CD4-positive, alpha-beta T cell (primary cell): ENCODE measurements around the gene C1orf146. TPM values are rescaled to one million over a fixed set of nuclear protein-coding genes. Genes with fewer than 3 reads are reported as not detected.

Experiments used
- ATAC-seq: fragments of 200-7000 bp; cut with Tn5 transposase; one replicate; pipeline ENCODE4 v1.10.0; 2022; ENCODE audit warnings: mild to moderate bottlenecking; ENCODE audit not compliant: poor library complexity
- CTCF ChIA-PET: fragments of 350-600 bp; sonication (Branson Sonifier 250); formaldehyde crosslinking; loops from one replicate; lab custom pipeline; 2021; ENCODE audit warnings: antibody characterized with exemption, inconsistent platforms; lab: Charles Lee
- POLR2A ChIA-PET: fragments of 350-600 bp; sonication (Branson Sonifier 250); formaldehyde crosslinking; loops from one replicate; lab custom pipeline; 2021; ENCODE audit warnings: antibody characterized with exemption, inconsistent platforms; lab: Charles Lee
- DNase-seq, 14 experiments: peaks; one replicate each; pipeline ENCODE4 v3.0.0-alpha.2; 2013 to 2020; ENCODE audit warnings: mixed read lengths in 2 of 14
- H3K27ac ChIP-seq, 2 donors: one replicate each; pipeline versions ENCODE4 v1.5.1 to v1.7.0; 2013; ENCODE audit warnings: low read length in 2 of 2, low read depth in 1 of 2, mild to moderate bottlenecking in 1 of 2
- H3K27me3 ChIP-seq, 2 experiments: 1 replicate in 1 of 2; 2 replicates in 1 of 2; pipeline versions ENCODE4 v1.6.1 to v1.7.0; 2013; ENCODE audit warnings: low read length in 2 of 2, control low read depth in 1 of 2, mild to moderate bottlenecking in 1 of 2, moderate library complexity in 1 of 2; ENCODE audit not compliant: insufficient read depth in 2 of 2, control insufficient read depth in 1 of 2
- H3K36me3 ChIP-seq: one replicate; pipeline ENCODE4 v1.6.1; 2013; ENCODE audit warnings: low read length, control low read depth; ENCODE audit not compliant: insufficient read depth
- H3K4me1 ChIP-seq: one replicate; pipeline ENCODE4 v1.6.1; 2013; ENCODE audit warnings: low read length, control low read depth; ENCODE audit not compliant: insufficient read depth
- H3K4me3 ChIP-seq: one replicate; pipeline ENCODE4 v1.5.1; 2013; ENCODE audit warnings: mild to moderate bottlenecking, low read length, moderate library complexity
- H3K9me3 ChIP-seq, 2 experiments: 1 replicate in 1 of 2; 2 replicates in 1 of 2; pipeline versions ENCODE4 v1.6.1 to v1.7.0; 2013; ENCODE audit warnings: low read length in 2 of 2, mild to moderate bottlenecking in 2 of 2, control low read depth in 1 of 2, moderate library complexity in 1 of 2; ENCODE audit not compliant: control insufficient read depth in 1 of 2, insufficient read depth in 1 of 2
- H3K27ac Mint-ChIP-seq: one replicate; pipeline ENCODE4 v1.8.0; 2020; ENCODE audit warnings: mixed read lengths
- H3K27me3 Mint-ChIP-seq: one replicate; pipeline ENCODE4 v1.8.0; 2021; ENCODE audit warnings: mixed read lengths
- H3K36me3 Mint-ChIP-seq: one replicate; pipeline ENCODE4 v1.8.0; 2021; ENCODE audit warnings: low read depth, mixed read lengths
- H3K4me1 Mint-ChIP-seq: one replicate; pipeline ENCODE4 v1.8.0; 2021; ENCODE audit warnings: low read depth, mixed read lengths
- H3K4me3 Mint-ChIP-seq: one replicate; pipeline ENCODE4 v1.8.0; 2020; ENCODE audit warnings: mild to moderate bottlenecking, mixed read lengths
- H3K9me3 Mint-ChIP-seq: one replicate; pipeline ENCODE4 v1.8.0; 2020; ENCODE audit warnings: mixed read lengths
- CTCF ChIP-seq: fragments of 200-600 bp; IDR thresholded peaks from one replicate; pipeline ENCODE4 v1.8.0; 2022; ENCODE audit warnings: antibody characterized with exemption, mild to moderate bottlenecking
- intact Hi-C, 2 experiments: fragments of 100-400 bp; cut with DNase I in 1 of 2; cut with micrococcal nuclease in 1 of 2; formaldehyde crosslinking; loops; one replicate each; pipeline versions ENCODE4 v1.15.1 to v1.9.0; 2023 to 2025; cut with DNase I, micrococcal nuclease
- total RNA-seq, 174 experiments: library from RNA in 2 of 174; stranded (reverse) in 2 of 174; gene quantifications; one replicate each; pipeline ENCODE4 v1.2.3 and lab custom pipeline; 2021 to 2026

Gene C1orf146
- total RNA-seq, 2 experiments from 2014 or later, result not detected

GRCh38 chr1:92184632-92185031 lies 33.1 kb upstream of the C1orf146 start:
- Histone ChIP-seq H3K4me1 (no peaks in the 10 kb centered on the region), H3K4me3 (no peak overlapping the region), H3K27ac (no peak overlapping the region), H3K27me3 (no peaks in the 10 kb centered on the region), H3K36me3 (no peaks in the 10 kb centered on the region), H3K9me3 (no peaks in the 10 kb centered on the region)
- intact Hi-C loops, result no loop called here
- Mint-ChIP-seq H3K27me3 (no peaks in the 10 kb centered on the region), H3K9me3 (no peaks in the 10 kb centered on the region), H3K27ac (no peak overlapping the region), H3K4me1 (no peaks in the 10 kb centered on the region), H3K36me3 (peaks cover 32% of the 10 kb centered on the region), H3K4me3 (no peak overlapping the region)
- ATAC-seq (no peak), DNase-seq (no peak)
- TF ChIP-seq CTCF, result no peak
- CTCF ChIA-PET, result no interaction called here
- POLR2A ChIA-PET, result no interaction called here

GRCh38 chr1:92186081-92186480 lies 31.6 kb upstream of the C1orf146 start:
- H3K4me1 Mint-ChIP-seq, result no peaks in the 10 kb centered on the region
- ChIA-PET CTCF (no interaction called here), POLR2A (no interaction called here)
- no peak overlapping the region for H3K4me3 Mint-ChIP-seq
- Histone ChIP-seq H3K4me3 (no peak overlapping the region), H3K36me3 (no peaks in the 10 kb centered on the region), H3K27ac (no peak overlapping the region), H3K27me3 (no peaks in the 10 kb centered on the region), H3K9me3 (no peaks in the 10 kb centered on the region), H3K4me1 (no peaks in the 10 kb centered on the region)
- DNase-seq, result no peak
- no peak for TF ChIP-seq CTCF
- no peaks in the 10 kb centered on the region for H3K9me3 Mint-ChIP-seq
- H3K36me3 Mint-ChIP-seq, result peaks cover 20% of the 10 kb centered on the region
- intact Hi-C loops, result no loop called here
- H3K27ac Mint-ChIP-seq, result no peak overlapping the region
- ATAC-seq, result no peak
- H3K27me3 Mint-ChIP-seq, result no peaks in the 10 kb centered on the region

GRCh38 chr1:92188436-92189255 lies 29.1 kb upstream of the C1orf146 start:
- H3K27ac Mint-ChIP-seq, result no peak overlapping the region
- no peak for DNase-seq

More at GRCh38 chr1:92188436-92189255, 29.1 kb upstream of the C1orf146 start:
- Histone ChIP-seq H3K27me3 (no peaks in the 10 kb centered on the region), H3K9me3 (no peaks in the 10 kb centered on the region), H3K36me3 (no peaks in the 10 kb centered on the region), H3K27ac (no peak overlapping the region), H3K4me3 (no peak overlapping the region), H3K4me1 (no peaks in the 10 kb centered on the region)
- H3K36me3 Mint-ChIP-seq, result peaks cover 10% of the 10 kb centered on the region
- no peaks in the 10 kb centered on the region for H3K27me3 Mint-ChIP-seq
- intact Hi-C loops, result no loop called here
- H3K4me1 Mint-ChIP-seq, result no peaks in the 10 kb centered on the region
- TF ChIP-seq CTCF, result no peak
- ChIA-PET POLR2A (interaction anchor here (1.4 kb wide), 1 partner anchor 13 kb away, joined by 3 read pairs; no protein-coding TSS in a partner anchor), CTCF (interaction anchor here (0.6 kb wide), 1 partner anchor 9 kb away, joined by 3 read pairs; no protein-coding TSS in a partner anchor)
- no peaks in the 10 kb centered on the region for H3K9me3 Mint-ChIP-seq
- ATAC-seq, result no peak
- no peak overlapping the region for H3K4me3 Mint-ChIP-seq
